ENCODE results near the gene SGCD.

Gene SGCD

GRCh38 chr5:156405988-156406387 is 79.0 kb downstream of the SGCD start:
- ATAC-seq: no peak
- TF ChIP-seq, protein P1, sequence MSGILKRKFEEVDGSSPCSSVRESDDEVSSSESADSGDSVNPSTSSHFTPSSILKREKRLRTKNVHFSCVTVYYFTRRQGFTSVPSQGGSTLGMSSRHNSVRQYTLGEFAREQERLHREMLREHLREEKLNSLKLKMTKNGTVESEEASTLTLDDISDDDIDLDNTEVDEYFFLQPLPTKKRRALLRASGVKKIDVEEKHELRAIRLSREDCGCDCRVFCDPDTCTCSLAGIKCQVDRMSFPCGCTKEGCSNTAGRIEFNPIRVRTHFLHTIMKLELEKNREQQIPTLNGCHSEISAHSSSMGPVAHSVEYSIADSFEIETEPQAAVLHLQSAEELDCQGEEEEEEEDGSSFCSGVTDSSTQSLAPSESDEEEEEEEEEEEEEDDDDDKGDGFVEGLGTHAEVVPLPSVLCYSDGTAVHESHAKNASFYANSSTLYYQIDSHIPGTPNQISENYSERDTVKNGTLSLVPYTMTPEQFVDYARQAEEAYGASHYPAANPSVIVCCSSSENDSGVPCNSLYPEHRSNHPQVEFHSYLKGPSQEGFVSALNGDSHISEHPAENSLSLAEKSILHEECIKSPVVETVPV (CRISPR knock-in tag; IDR thresholded peaks at IDR 0.05): no peak
- no peak for TF ChIP-seq SNAI2 (CRISPR knock-in tag; IDR thresholded peaks at IDR 0.05)
- TF ChIP-seq, protein P2, sequence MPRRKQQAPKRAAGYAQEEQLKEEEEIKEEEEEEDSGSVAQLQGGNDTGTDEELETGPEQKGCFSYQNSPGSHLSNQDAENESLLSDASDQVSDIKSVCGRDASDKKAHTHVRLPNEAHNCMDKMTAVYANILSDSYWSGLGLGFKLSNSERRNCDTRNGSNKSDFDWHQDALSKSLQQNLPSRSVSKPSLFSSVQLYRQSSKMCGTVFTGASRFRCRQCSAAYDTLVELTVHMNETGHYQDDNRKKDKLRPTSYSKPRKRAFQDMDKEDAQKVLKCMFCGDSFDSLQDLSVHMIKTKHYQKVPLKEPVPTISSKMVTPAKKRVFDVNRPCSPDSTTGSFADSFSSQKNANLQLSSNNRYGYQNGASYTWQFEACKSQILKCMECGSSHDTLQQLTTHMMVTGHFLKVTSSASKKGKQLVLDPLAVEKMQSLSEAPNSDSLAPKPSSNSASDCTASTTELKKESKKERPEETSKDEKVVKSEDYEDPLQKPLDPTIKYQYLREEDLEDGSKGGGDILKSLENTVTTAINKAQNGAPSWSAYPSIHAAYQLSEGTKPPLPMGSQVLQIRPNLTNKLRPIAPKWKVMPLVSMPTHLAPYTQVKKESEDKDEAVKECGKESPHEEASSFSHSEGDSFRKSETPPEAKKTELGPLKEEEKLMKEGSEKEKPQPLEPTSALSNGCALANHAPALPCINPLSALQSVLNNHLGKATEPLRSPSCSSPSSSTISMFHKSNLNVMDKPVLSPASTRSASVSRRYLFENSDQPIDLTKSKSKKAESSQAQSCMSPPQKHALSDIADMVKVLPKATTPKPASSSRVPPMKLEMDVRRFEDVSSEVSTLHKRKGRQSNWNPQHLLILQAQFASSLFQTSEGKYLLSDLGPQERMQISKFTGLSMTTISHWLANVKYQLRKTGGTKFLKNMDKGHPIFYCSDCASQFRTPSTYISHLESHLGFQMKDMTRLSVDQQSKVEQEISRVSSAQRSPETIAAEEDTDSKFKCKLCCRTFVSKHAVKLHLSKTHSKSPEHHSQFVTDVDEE (CRISPR knock-in tag; IDR thresholded peaks at IDR 0.05): no peak
- TF ChIP-seq TCF4 (CRISPR knock-in tag; IDR thresholded peaks at IDR 0.05; ENCODE audit: borderline replicate concordance): no peak
- no peak for TF ChIP-seq OSR1 (CRISPR knock-in tag; IDR thresholded peaks at IDR 0.05)
- TF ChIP-seq, protein P3, sequence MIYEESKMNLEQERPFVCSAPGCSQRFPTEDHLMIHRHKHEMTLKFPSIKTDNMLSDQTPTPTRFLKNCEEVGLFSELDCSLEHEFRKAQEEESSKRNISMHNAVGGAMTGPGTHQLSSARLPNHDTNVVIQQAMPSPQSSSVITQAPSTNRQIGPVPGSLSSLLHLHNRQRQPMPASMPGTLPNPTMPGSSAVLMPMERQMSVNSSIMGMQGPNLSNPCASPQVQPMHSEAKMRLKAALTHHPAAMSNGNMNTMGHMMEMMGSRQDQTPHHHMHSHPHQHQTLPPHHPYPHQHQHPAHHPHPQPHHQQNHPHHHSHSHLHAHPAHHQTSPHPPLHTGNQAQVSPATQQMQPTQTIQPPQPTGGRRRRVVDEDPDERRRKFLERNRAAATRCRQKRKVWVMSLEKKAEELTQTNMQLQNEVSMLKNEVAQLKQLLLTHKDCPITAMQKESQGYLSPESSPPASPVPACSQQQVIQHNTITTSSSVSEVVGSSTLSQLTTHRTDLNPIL (CRISPR knock-in tag; IDR thresholded peaks at IDR 0.05; ENCODE audit: low read depth): no peak
- no peak for TF ChIP-seq PATZ1 (CRISPR knock-in tag; IDR thresholded peaks at IDR 0.05; ENCODE audit: borderline replicate concordance)
- TF ChIP-seq RARB (CRISPR knock-in tag; IDR thresholded peaks at IDR 0.05): no peak
- no peak for TF ChIP-seq ISL1 (CRISPR knock-in tag; IDR thresholded peaks at IDR 0.05)
- TF ChIP-seq ZNF70 (CRISPR knock-in tag; IDR thresholded peaks at IDR 0.05): no peak
- no peak for TF ChIP-seq ZC3H10 (CRISPR knock-in tag; IDR thresholded peaks at IDR 0.05)
- no peak for TF ChIP-seq ARNTL (CRISPR knock-in tag; IDR thresholded peaks at IDR 0.05; ENCODE audit: borderline replicate concordance, low read depth)
- TF ChIP-seq ZFP3 (CRISPR knock-in tag; IDR thresholded peaks at IDR 0.05): no peak
- TF ChIP-seq ZFP30 (CRISPR knock-in tag; IDR thresholded peaks at IDR 0.05): no peak
- no peak for TF ChIP-seq ESRRG (CRISPR knock-in tag; IDR thresholded peaks at IDR 0.05)
- no peak for TF ChIP-seq BACH2 (CRISPR knock-in tag; IDR thresholded peaks at IDR 0.05; ENCODE audit: borderline replicate concordance)
- no peak for TF ChIP-seq ZNF565 (CRISPR knock-in tag; conservative IDR thresholded peaks at IDR 0.05; ENCODE audit: low read depth)
- no peak for TF ChIP-seq GLIS3 (CRISPR knock-in tag; IDR thresholded peaks at IDR 0.05)
- no peak for TF ChIP-seq PPARA (CRISPR knock-in tag; IDR thresholded peaks at IDR 0.05; ENCODE audit: borderline replicate concordance)
- no peak for TF ChIP-seq ZNF8 (CRISPR knock-in tag; IDR thresholded peaks at IDR 0.05)

DNA sequence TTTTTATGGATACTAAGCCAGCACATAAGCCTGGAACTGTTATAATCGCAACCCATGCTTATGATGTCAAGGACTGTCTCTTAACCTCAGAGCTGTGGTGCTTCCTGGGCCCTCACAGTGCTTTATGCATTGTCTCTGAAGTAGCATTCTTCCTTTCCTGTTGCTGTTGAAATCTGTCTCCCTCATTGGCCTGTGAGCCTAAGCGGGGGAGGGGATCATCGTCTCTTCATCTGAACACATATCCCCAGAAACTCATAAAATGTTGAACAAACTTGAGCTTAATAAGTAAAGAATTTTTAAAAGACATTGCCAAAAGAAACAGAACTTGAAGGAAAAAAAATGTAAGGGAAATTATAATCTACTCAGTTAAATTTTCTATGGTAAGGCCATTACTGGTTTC is 80.3 kb downstream of the SGCD start:
- no peak for ATAC-seq
- TF ChIP-seq PPARA (CRISPR knock-in tag; IDR thresholded peaks at IDR 0.05; ENCODE audit: borderline replicate concordance) (no peak), GLIS3 (CRISPR knock-in tag; IDR thresholded peaks at IDR 0.05) (no peak), ZNF70 (CRISPR knock-in tag; IDR thresholded peaks at IDR 0.05) (no peak), ZC3H10 (CRISPR knock-in tag; IDR thresholded peaks at IDR 0.05) (no peak), ZNF565 (CRISPR knock-in tag; conservative IDR thresholded peaks at IDR 0.05; ENCODE audit: low read depth) (no peak), SNAI2 (CRISPR knock-in tag; IDR thresholded peaks at IDR 0.05) (no peak), ZNF8 (CRISPR knock-in tag; IDR thresholded peaks at IDR 0.05) (no peak), BACH2 (CRISPR knock-in tag; IDR thresholded peaks at IDR 0.05; ENCODE audit: borderline replicate concordance) (no peak), CSDC2 (CRISPR knock-in tag; IDR thresholded peaks at IDR 0.05) (no peak), PATZ1 (CRISPR knock-in tag; IDR thresholded peaks at IDR 0.05; ENCODE audit: borderline replicate concordance) (no peak)

- no peak for ATAC-seq
- TF ChIP-seq TCF4 (CRISPR knock-in tag; IDR thresholded peaks at IDR 0.05; ENCODE audit: borderline replicate concordance) (no peak), OSR1 (CRISPR knock-in tag; IDR thresholded peaks at IDR 0.05) (no peak), ZNF565 (CRISPR knock-in tag; conservative IDR thresholded peaks at IDR 0.05; ENCODE audit: low read depth) (no peak), GLIS3 (CRISPR knock-in tag; IDR thresholded peaks at IDR 0.05) (no peak), ARNTL (CRISPR knock-in tag; IDR thresholded peaks at IDR 0.05; ENCODE audit: borderline replicate concordance, low read depth) (no peak), ZC3H10 (CRISPR knock-in tag; IDR thresholded peaks at IDR 0.05) (no peak), ESRRG (CRISPR knock-in tag; IDR thresholded peaks at IDR 0.05) (no peak), ZNF70 (CRISPR knock-in tag; IDR thresholded peaks at IDR 0.05) (no peak), SNAI2 (CRISPR knock-in tag; IDR thresholded peaks at IDR 0.05) (no peak), CSDC2 (CRISPR knock-in tag; IDR thresholded peaks at IDR 0.05) (no peak), POU6F1 (CRISPR knock-in tag; IDR thresholded peaks at IDR 0.05; ENCODE audit: borderline replicate concordance, low read depth) (no peak), BACH2 (CRISPR knock-in tag; IDR thresholded peaks at IDR 0.05; ENCODE audit: borderline replicate concordance) (no peak)
- TF ChIP-seq, protein P3 (CRISPR knock-in tag; IDR thresholded peaks at IDR 0.05; ENCODE audit: low read depth): no peak
Measured at GRCh38 chr5:156409834-156410233, 82.9 kb downstream of the SGCD start.
